Measurements from ENCODE around the gene SIDT2.

DNA sequence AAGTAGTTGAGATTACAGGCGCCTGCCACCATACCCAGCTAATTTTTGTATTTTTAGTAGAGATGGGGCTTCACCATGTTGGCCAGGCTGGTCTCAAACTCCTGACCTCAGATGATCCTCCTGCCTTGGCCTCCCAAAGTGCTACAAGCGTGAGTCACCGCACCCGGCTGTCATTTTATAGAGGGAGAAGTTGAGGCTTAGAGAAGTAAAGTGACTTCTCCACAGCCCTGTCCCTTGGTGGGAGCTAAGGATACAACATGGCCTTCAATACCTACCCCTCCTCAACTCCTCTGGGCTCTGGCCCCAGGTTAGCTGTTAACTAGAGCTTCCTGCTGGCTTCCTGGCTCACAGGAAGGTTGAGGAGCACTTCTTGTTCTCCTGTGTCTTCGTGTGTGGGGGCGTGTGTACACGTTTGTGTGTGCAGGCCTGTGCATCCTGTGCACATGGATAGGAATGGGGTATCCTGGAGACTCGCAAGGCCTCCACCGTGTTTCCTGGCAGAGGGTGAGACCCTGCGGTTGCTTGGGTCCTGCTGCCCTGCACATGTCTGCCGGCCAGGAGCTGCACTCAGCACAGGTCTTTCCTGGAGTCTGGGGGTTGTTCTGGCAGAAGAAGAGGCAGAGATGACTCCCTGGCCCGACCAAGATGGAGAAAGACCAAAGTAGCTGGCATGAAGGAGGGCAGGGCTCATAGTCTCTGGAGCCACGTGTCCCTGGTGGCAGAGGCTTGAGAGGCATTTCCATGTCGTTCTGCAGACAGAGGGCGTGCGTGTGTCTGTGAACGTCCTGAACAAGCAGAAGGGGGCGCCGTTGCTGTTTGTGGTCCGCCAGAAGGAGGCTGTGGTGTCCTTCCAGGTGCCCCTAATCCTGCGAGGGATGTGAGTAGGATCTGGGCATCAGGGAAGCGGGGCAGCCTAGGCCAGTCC is 2.4 kb downstream of the SIDT2 start:
- TF ChIP-seq ZFP30 (CRISPR knock-in tag; IDR thresholded peaks at IDR 0.05) (no peak), ZFP3 (CRISPR knock-in tag; IDR thresholded peaks at IDR 0.05) (no peak), ZNF70 (CRISPR knock-in tag; IDR thresholded peaks at IDR 0.05) (no peak), TCF4 (CRISPR knock-in tag; IDR thresholded peaks at IDR 0.05; ENCODE audit: borderline replicate concordance) (no peak), PPARA (CRISPR knock-in tag; IDR thresholded peaks at IDR 0.05; ENCODE audit: borderline replicate concordance) (no peak), TOX (CRISPR knock-in tag; IDR thresholded peaks at IDR 0.05; ENCODE audit: borderline replicate concordance) (no peak), ZNF565 (CRISPR knock-in tag; conservative IDR thresholded peaks at IDR 0.05; ENCODE audit: low read depth) (no peak), ARNTL (CRISPR knock-in tag; IDR thresholded peaks at IDR 0.05; ENCODE audit: borderline replicate concordance, low read depth) (no peak)
- TF ChIP-seq, protein P1, sequence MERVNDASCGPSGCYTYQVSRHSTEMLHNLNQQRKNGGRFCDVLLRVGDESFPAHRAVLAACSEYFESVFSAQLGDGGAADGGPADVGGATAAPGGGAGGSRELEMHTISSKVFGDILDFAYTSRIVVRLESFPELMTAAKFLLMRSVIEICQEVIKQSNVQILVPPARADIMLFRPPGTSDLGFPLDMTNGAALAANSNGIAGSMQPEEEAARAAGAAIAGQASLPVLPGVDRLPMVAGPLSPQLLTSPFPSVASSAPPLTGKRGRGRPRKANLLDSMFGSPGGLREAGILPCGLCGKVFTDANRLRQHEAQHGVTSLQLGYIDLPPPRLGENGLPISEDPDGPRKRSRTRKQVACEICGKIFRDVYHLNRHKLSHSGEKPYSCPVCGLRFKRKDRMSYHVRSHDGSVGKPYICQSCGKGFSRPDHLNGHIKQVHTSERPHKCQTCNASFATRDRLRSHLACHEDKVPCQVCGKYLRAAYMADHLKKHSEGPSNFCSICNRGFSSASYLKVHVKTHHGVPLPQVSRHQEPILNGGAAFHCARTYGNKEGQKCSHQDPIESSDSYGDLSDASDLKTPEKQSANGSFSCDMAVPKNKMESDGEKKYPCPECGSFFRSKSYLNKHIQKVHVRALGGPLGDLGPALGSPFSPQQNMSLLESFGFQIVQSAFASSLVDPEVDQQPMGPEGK (CRISPR knock-in tag; IDR thresholded peaks at IDR 0.05; ENCODE audit: borderline replicate concordance) = no peak
- TF ChIP-seq, protein P2, sequence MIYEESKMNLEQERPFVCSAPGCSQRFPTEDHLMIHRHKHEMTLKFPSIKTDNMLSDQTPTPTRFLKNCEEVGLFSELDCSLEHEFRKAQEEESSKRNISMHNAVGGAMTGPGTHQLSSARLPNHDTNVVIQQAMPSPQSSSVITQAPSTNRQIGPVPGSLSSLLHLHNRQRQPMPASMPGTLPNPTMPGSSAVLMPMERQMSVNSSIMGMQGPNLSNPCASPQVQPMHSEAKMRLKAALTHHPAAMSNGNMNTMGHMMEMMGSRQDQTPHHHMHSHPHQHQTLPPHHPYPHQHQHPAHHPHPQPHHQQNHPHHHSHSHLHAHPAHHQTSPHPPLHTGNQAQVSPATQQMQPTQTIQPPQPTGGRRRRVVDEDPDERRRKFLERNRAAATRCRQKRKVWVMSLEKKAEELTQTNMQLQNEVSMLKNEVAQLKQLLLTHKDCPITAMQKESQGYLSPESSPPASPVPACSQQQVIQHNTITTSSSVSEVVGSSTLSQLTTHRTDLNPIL (CRISPR knock-in tag; IDR thresholded peaks at IDR 0.05; ENCODE audit: low read depth) = no peak

All from SK-N-SH treated with all-trans-retinoic acid at 6 μM for 48 hours (cell line).